ENCODE results near the gene ETHE1. TPM values are rescaled to one million over a fixed set of nuclear protein-coding genes. Genes with fewer than 3 reads are reported as not detected.

Gene ETHE1
- total and polyA plus RNA-seq, 4 donors: 30.4 to 45.1 (median 34.5) TPM

- Histone ChIP-seq H3K27me3 (ENCODE audit: control insufficient read depth in 4 of 4, insufficient read depth in 4 of 4, low read length in 3 of 4) (no peaks in the 10 kb centered on the region), H3K4me3 (ENCODE audit: low read depth in 1 of 3, low read length in 3 of 3) (peak overlapping the region; percentile 73 to 93 (median 80)), H3K9ac (ENCODE audit: low read depth in 1 of 2, low read length in 2 of 2) (peak overlapping the region; percentile 74 to 77), H3K36me3 (ENCODE audit: control insufficient read depth in 4 of 4, insufficient read depth in 3 of 4, low read depth in 1 of 4, low read length in 3 of 4) (peaks cover 0 to 8% (median 2%) of the 10 kb centered on the region in 4 donors), H3K4me1 (ENCODE audit: control insufficient read depth in 4 of 4, insufficient read depth in 4 of 4, low read length in 3 of 4) (peaks cover 11 to 45% (median 26%) of the 10 kb centered on the region in 4 donors), H3K9me3 (ENCODE audit: control insufficient read depth in 4 of 4, low read length in 3 of 4) (no peaks in the 10 kb centered on the region), H3K27ac (ENCODE audit: low read depth in 1 of 2, low read length in 2 of 2) (peak overlapping the region; percentile 91 to 95)
- TF ChIP-seq TAF1 (conservative IDR thresholded peaks at IDR 0.05) (no peak), CTCF (IDR thresholded peaks at IDR 0.05; ENCODE audit: low read depth, low read length, missing input control) (peak; percentile 8), RAD21 (IDR thresholded peaks at IDR 0.05) (peak; percentile 27 to 29), MAX (IDR thresholded peaks at IDR 0.05) (no peak), NR2F2 (IDR thresholded peaks at IDR 0.05) (peak; percentile 87), REST (IDR thresholded peaks at IDR 0.05) (no peak), GABPA (IDR thresholded peaks at IDR 0.05 in 1 of 2, conservative IDR thresholded peaks at IDR 0.05 in 1 of 2) (no peak), JUND (IDR thresholded peaks at IDR 0.05) (no peak), RXRA (IDR thresholded peaks at IDR 0.05) (peak; percentile 25 to 45), YY1 (IDR thresholded peaks at IDR 0.05) (peak; percentile 92), ZBTB33 (IDR thresholded peaks at IDR 0.05) (no peak), FOXA1 (IDR thresholded peaks at IDR 0.05) (no peak), HNF4A (conservative IDR thresholded peaks at IDR 0.05) (peak; percentile 42 to 47), ATF3 (IDR thresholded peaks at IDR 0.05) (no peak), EGR1 (IDR thresholded peaks at IDR 0.05; ENCODE audit: low read depth in 2 of 2) (no peak), SP1 (IDR thresholded peaks at IDR 0.05) (peak; percentile 52), HNF4G (IDR thresholded peaks at IDR 0.05) (no peak), FOXA2 (IDR thresholded peaks at IDR 0.05) (no peak)
- DNase-seq (ENCODE audit: low spot score): peak; percentile 96
- 1% methylated on average over 64 of the region's 64 CpGs for WGBS
These were observed 23.2 kb downstream of the ETHE1 start for GRCh38 chr19:43503501-43504425.

All from liver (tissue), 9 donors.